ENCODE data around the gene GNAO1. TPM values are rescaled to one million over a fixed set of nuclear protein-coding genes. Genes with fewer than 3 reads are reported as not detected.
"Not testable (repeated sequence)": the region's sequence is repeated elsewhere in the genome, so short reads cannot be mapped to it uniquely, and the experiment has no call there.

Gene GNAO1
- total RNA-seq, 2 experiments from 2014 or later, result 1.5 to 2.3 TPM

DNA sequence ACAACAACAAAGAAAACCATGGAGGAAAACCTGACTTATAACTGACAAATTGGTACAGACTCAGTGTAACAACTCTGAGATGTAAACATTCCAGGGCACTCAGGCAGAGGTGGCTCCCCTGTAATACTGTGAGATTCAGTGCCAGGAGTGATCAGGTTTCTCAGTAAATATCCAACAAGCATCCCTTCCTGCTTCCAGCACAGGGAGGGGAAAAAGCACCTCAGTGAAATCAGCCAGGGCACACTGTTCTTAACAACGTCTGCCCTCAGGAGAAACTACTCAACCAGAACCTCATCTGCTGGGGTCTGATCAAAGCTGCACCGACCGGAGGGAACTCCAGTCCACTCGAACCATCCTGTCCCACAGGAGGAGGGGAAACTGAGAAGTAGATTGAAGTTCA, 181.7 kb downstream of the GNAO1 start:
- Mint-ChIP-seq H3K27ac (no peak overlapping the region), H3K27me3 (no peaks in the 10 kb centered on the region), H3K36me3 (ENCODE audit: low read depth) (peaks cover 19% of the 10 kb centered on the region), H3K9me3 (ENCODE audit: low read depth) (no peaks in the 10 kb centered on the region), H3K4me1 (peaks cover 24% of the 10 kb centered on the region), H3K4me3 (no peak overlapping the region)
- DNase-seq, result no peak
- ChIA-PET CTCF (interaction anchor here (0.7 kb wide), 1 partner anchor 31 kb away, joined by 3 read pairs; no protein-coding TSS in a partner anchor), POLR2A (no interaction called here)
- no peak for ATAC-seq
- intact Hi-C loops (cut with DNase I, micrococcal nuclease), result no loop called here

DNA sequence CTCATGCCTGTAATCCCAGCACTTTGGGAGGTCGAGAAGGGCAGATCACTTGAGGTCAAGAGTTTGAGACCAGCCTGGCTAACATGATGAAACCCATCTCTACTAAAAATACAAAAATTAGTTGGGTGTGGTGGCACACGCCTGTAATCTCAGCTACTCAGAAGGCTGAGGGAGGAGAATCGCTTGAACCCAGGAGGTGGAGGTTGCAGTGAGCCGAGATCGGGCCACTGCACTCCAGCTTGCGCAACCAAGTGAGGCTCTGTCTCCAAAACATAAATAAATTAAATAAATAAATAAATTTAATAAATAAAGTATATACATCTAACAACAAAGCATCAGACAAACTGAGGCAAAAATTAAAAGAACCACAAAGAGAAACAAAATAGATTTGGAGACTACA, 184.5 kb downstream of the GNAO1 start:
- DNase-seq; H3K9me3 Mint-ChIP-seq (ENCODE audit: low read depth); intact Hi-C loops (cut with DNase I, micrococcal nuclease); ATAC-seq; H3K27me3 Mint-ChIP-seq; H3K27ac Mint-ChIP-seq; POLR2A ChIA-PET; H3K4me3 Mint-ChIP-seq; CTCF ChIA-PET: not testable (repeated sequence)
- Mint-ChIP-seq H3K4me1 (peaks cover 24% of the 10 kb centered on the region), H3K36me3 (ENCODE audit: low read depth) (peaks cover 39% of the 10 kb centered on the region)

- DNase-seq; H3K27me3 Mint-ChIP-seq; intact Hi-C loops (cut with DNase I, micrococcal nuclease); H3K4me3 Mint-ChIP-seq; H3K4me1 Mint-ChIP-seq; H3K27ac Mint-ChIP-seq; POLR2A ChIA-PET; ATAC-seq: not testable (repeated sequence)
- Mint-ChIP-seq H3K9me3 (ENCODE audit: low read depth) (peaks cover 14% of the 10 kb centered on the region), H3K36me3 (ENCODE audit: low read depth) (peaks cover 67% of the 10 kb centered on the region)
- CTCF ChIA-PET, result interaction anchor here (0.8 to 1.3 kb wide), 3 partner anchors 9 to 16 kb away, joined by 3 read pairs; no protein-coding TSS in a partner anchor
Observed at GRCh38 chr16:56379044-56379443, 187.8 kb downstream of the GNAO1 start.

GRCh38 chr16:56380778-56381485, 189.6 kb downstream of the GNAO1 start:
- intact Hi-C loops (cut with DNase I, micrococcal nuclease); H3K27ac Mint-ChIP-seq; ATAC-seq; DNase-seq; H3K4me3 Mint-ChIP-seq; H3K4me1 Mint-ChIP-seq; H3K27me3 Mint-ChIP-seq: not testable (repeated sequence)
- peaks cover 14% of the 10 kb centered on the region for H3K9me3 Mint-ChIP-seq (ENCODE audit: low read depth)
- ChIA-PET POLR2A (interaction anchor here (0.6 kb wide), 1 partner anchor 187 kb away, joined by 3 read pairs; no protein-coding TSS in a partner anchor), CTCF (interaction anchor here (0.9 kb wide), 1 partner anchor 18 kb away, joined by 3 read pairs; no protein-coding TSS in a partner anchor)
- H3K36me3 Mint-ChIP-seq (ENCODE audit: low read depth), result peaks cover 76% of the 10 kb centered on the region

DNA sequence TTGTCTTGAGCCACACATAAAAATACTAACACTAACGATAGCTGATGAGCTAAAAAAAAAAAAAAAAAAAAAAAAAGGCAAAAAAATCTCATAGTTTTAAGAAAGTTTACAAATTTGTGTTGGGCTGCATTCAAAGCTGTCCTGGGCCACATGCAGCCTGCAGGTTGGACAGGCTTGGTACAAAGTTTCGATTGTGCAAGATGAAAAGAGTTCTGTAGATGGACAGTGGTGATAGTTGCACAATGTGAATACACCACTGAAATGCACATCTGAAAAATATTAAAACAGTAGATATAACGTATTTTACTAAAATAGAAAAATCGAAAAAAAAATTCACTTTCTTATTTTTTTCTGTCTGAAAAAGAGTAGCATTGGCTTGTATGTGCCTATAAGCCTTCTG, 191.2 kb downstream of the GNAO1 start:
- POLR2A ChIA-PET, result no interaction called here
- peaks cover 84% of the 10 kb centered on the region for H3K36me3 Mint-ChIP-seq (ENCODE audit: low read depth)
- ATAC-seq (no peak), DNase-seq (no peak)
- CTCF ChIA-PET, result no interaction called here
- intact Hi-C loops (cut with DNase I, micrococcal nuclease), result no loop called here
- no peak overlapping the region for H3K4me3 Mint-ChIP-seq
- H3K27ac Mint-ChIP-seq, result no peak overlapping the region
- no peaks in the 10 kb centered on the region for H3K27me3 Mint-ChIP-seq
- H3K9me3 Mint-ChIP-seq (ENCODE audit: low read depth), result peaks cover 14% of the 10 kb centered on the region
- H3K4me1 Mint-ChIP-seq, result no peaks in the 10 kb centered on the region

DNA sequence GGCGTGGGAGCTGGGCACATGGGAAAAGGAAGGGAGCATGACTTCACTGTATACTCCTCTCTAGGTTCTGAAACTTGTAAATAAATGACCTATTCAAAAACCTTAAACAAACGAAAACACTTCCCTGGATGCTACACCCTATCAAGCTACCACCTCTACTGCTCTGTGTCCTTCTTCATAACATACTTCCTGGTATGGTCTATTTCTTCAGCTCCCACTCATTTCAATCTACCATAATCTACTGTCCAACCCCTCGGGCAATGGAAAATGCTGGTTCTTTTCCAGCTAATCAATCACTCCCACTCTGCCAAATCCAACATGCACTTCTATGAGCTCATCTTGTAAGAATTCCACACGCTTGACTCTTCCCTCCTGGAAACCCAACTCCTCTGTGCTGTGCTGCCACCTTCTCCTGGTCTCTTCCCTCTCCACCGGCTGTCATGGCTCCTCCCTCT, 191.6 kb downstream of the GNAO1 start:
- intact Hi-C loops (cut with DNase I, micrococcal nuclease), result no loop called here
- Mint-ChIP-seq H3K36me3 (ENCODE audit: low read depth) (peaks cover 87% of the 10 kb centered on the region), H3K9me3 (ENCODE audit: low read depth) (peaks cover 14% of the 10 kb centered on the region), H3K4me3 (no peak overlapping the region), H3K27me3 (no peaks in the 10 kb centered on the region), H3K4me1 (no peaks in the 10 kb centered on the region), H3K27ac (no peak overlapping the region)
- no peak for ATAC-seq
- CTCF ChIA-PET, result interaction anchor here (1.2 kb wide), 1 partner anchor 18 kb away, joined by 4 read pairs; no protein-coding TSS in a partner anchor
- POLR2A ChIA-PET, result no interaction called here
- DNase-seq, result no peak

DNA sequence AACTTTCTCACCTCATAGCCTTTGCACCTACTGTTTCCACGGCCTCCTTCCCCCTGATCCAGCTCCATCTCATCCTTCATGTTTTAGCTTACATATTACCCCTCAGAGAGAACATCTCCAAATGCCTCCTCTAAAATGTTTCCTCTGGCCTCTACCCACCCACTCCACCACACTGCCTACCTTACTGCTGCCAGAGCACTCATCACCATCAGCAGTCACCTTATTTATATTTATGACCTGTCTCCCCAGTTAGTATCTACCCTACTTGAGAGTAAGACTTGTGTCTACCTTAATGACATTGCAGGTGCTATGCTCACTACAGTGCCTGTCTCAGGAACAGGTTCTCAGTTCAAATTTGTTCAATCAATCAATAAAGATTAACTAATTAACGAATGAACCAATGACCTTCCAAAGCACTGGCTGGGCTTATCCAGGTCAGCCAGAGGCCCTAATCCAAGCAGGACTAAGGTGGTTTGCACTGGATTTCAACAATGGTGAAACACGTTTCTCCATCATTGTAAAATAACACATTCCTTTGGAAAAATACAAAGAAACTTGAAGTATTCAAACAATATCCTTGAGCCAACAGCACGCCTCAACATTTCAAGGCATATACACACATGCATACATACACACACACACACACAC, 192.9 kb downstream of the GNAO1 start:
- ATAC-seq, result no peak
- H3K27me3 Mint-ChIP-seq, result no peaks in the 10 kb centered on the region
- no peak overlapping the region for H3K27ac Mint-ChIP-seq
- ChIA-PET CTCF (interaction anchor here (1.2 kb wide), 1 partner anchor 17 kb away, joined by 4 read pairs; no protein-coding TSS in a partner anchor), POLR2A (no interaction called here)
- H3K9me3 Mint-ChIP-seq (ENCODE audit: low read depth), result peaks cover 14% of the 10 kb centered on the region
- no peak overlapping the region for H3K4me3 Mint-ChIP-seq
- peaks cover 78% of the 10 kb centered on the region for H3K36me3 Mint-ChIP-seq (ENCODE audit: low read depth)
- no peaks in the 10 kb centered on the region for H3K4me1 Mint-ChIP-seq
- DNase-seq, result no peak
- intact Hi-C loops (cut with DNase I, micrococcal nuclease), result no loop called here

GRCh38 chr16:56387396-56387795, 196.1 kb downstream of the GNAO1 start:
- Mint-ChIP-seq H3K4me3 (no peak overlapping the region), H3K27me3 (no peaks in the 10 kb centered on the region), H3K36me3 (ENCODE audit: low read depth) (peaks cover 72% of the 10 kb centered on the region), H3K4me1 (no peaks in the 10 kb centered on the region), H3K27ac (no peak overlapping the region), H3K9me3 (ENCODE audit: low read depth) (peaks cover 6% of the 10 kb centered on the region)
- ChIA-PET POLR2A (no interaction called here), CTCF (no interaction called here)
- ATAC-seq, result no peak
- no peak for DNase-seq
- intact Hi-C loops (cut with DNase I, micrococcal nuclease), result no loop called here

GRCh38 chr16:56388209-56388608, 196.9 kb downstream of the GNAO1 start:
- peaks cover 72% of the 10 kb centered on the region for H3K36me3 Mint-ChIP-seq (ENCODE audit: low read depth)
- CTCF ChIA-PET, result interaction anchor here (0.9 to 1.0 kb wide), 2 partner anchors 9 to 69 kb away, joined by 3 read pairs; no protein-coding TSS in a partner anchor

GRCh38 chr16:56389554-56389953, 198.3 kb downstream of the GNAO1 start:
- H3K9me3 Mint-ChIP-seq (ENCODE audit: low read depth), result no peaks in the 10 kb centered on the region
- peaks cover 66% of the 10 kb centered on the region for H3K36me3 Mint-ChIP-seq (ENCODE audit: low read depth)
- ATAC-seq (no peak), DNase-seq (no peak)
- H3K27me3 Mint-ChIP-seq, result no peaks in the 10 kb centered on the region
- ChIA-PET CTCF (interaction anchor here (1.3 kb wide), 1 partner anchor 12 kb away, joined by 5 read pairs; no protein-coding TSS in a partner anchor), POLR2A (no interaction called here)
- H3K4me1 Mint-ChIP-seq, result no peaks in the 10 kb centered on the region
- H3K27ac Mint-ChIP-seq, result no peak overlapping the region
- no peak overlapping the region for H3K4me3 Mint-ChIP-seq
- intact Hi-C loops (cut with DNase I, micrococcal nuclease), result no loop called here

More at GRCh38 chr16:56388209-56388608, 196.9 kb downstream of the GNAO1 start:
- H3K4me1 Mint-ChIP-seq, result no peaks in the 10 kb centered on the region
- ATAC-seq (no peak), DNase-seq (no peak)
- intact Hi-C loops (cut with DNase I, micrococcal nuclease), result no loop called here
- H3K4me3 Mint-ChIP-seq, result no peak overlapping the region
- H3K27ac Mint-ChIP-seq, result no peak overlapping the region
- no peaks in the 10 kb centered on the region for H3K27me3 Mint-ChIP-seq
- H3K9me3 Mint-ChIP-seq (ENCODE audit: low read depth), result peaks cover 3% of the 10 kb centered on the region
- POLR2A ChIA-PET, result no interaction called here

GRCh38 chr16:56396724-56397123, 205.4 kb downstream of the GNAO1 start:
- H3K9me3 Mint-ChIP-seq (ENCODE audit: low read depth); POLR2A ChIA-PET; intact Hi-C loops (cut with DNase I, micrococcal nuclease); H3K4me3 Mint-ChIP-seq; H3K27ac Mint-ChIP-seq; H3K4me1 Mint-ChIP-seq; CTCF ChIA-PET; DNase-seq; H3K27me3 Mint-ChIP-seq; ATAC-seq: not testable (repeated sequence)
- H3K36me3 Mint-ChIP-seq (ENCODE audit: low read depth), result peaks cover 56% of the 10 kb centered on the region

GRCh38 chr16:56399047-56399446, 207.8 kb downstream of the GNAO1 start:
- POLR2A ChIA-PET, result no interaction called here
- Mint-ChIP-seq H3K36me3 (ENCODE audit: low read depth) (peaks cover 47% of the 10 kb centered on the region), H3K4me3 (no peak overlapping the region), H3K27me3 (no peaks in the 10 kb centered on the region), H3K9me3 (ENCODE audit: low read depth) (no peaks in the 10 kb centered on the region), H3K27ac (no peak overlapping the region), H3K4me1 (no peaks in the 10 kb centered on the region)
- intact Hi-C loops (cut with DNase I, micrococcal nuclease), result no loop called here
- CTCF ChIA-PET, result no interaction called here
- ATAC-seq (no peak), DNase-seq (no peak)
